GM12875 (cell line): ENCODE results near the gene FHL2.

ENCODE experiments used
- H3K4me3 ChIP-seq: one replicate; pipeline ENCODE4 v1.5.1; 2011; ENCODE audit warnings: low read depth, low read length, control low read depth
- TF ChIP-seq, protein P1 (sequence below): IDR thresholded peaks from 2 replicates; pipeline ENCODE4 v1.5.1; 2011; ENCODE audit warnings: low read depth, mild to moderate bottlenecking, control low read depth, inconsistent platforms, low read length, moderate library complexity, borderline replicate concordance; ENCODE audit not compliant: insufficient read depth

Gene FHL2

DNA sequence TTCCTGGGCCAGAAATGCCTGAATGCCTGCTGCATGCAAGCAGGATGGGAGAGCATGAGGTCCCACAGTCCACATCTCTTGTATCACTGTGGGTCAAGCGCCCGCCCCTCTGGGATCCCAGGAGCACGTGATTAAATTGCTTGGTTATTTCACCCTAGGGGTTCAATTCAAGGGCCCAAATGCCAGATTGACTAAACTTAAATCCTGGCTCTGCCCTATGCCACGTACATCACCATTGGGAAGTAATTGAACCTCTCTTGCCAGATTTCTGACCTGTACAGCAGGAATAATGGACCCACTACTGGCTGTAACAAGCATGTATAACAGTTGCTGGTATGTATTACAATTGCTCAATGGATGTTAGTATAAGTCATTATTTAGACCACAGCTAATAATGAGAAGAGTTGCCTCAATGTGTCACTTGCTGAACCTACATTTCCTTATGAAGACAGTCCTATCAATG, 19.9 kb downstream of the FHL2 start:
- TF ChIP-seq, protein P1, sequence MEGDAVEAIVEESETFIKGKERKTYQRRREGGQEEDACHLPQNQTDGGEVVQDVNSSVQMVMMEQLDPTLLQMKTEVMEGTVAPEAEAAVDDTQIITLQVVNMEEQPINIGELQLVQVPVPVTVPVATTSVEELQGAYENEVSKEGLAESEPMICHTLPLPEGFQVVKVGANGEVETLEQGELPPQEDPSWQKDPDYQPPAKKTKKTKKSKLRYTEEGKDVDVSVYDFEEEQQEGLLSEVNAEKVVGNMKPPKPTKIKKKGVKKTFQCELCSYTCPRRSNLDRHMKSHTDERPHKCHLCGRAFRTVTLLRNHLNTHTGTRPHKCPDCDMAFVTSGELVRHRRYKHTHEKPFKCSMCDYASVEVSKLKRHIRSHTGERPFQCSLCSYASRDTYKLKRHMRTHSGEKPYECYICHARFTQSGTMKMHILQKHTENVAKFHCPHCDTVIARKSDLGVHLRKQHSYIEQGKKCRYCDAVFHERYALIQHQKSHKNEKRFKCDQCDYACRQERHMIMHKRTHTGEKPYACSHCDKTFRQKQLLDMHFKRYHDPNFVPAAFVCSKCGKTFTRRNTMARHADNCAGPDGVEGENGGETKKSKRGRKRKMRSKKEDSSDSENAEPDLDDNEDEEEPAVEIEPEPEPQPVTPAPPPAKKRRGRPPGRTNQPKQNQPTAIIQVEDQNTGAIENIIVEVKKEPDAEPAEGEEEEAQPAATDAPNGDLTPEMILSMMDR: no peak
- no peak overlapping the region for H3K4me3 ChIP-seq

DNA sequence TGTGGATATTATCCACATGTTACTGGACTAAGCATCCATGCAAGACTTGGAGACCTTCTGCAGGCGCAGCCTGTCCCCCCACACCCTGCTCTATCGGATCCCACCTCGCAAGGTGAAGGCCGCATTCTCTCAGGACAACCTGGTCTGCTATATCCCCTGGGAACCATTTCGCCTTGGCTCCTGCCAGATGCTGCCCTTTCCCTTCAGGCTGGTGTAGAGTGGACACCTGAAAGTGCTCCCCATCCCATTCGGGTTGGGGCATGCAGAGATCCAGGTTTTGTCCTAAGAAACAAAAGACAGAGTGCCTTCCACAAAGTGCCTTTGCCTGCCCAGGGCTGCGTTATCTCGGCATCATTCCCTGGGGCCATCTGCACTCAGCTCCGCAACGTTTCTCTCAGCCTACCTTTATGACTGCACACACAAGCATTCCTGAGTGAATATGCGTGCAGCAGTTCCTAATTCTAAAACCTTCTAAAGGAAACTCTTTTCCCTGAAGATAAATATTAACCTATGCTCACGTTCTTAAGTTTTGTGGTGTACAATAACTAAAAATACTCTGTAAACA, 20.5 kb downstream of the FHL2 start:
- TF ChIP-seq, protein P1: no peak
- H3K4me3 ChIP-seq: no peak overlapping the region

DNA sequence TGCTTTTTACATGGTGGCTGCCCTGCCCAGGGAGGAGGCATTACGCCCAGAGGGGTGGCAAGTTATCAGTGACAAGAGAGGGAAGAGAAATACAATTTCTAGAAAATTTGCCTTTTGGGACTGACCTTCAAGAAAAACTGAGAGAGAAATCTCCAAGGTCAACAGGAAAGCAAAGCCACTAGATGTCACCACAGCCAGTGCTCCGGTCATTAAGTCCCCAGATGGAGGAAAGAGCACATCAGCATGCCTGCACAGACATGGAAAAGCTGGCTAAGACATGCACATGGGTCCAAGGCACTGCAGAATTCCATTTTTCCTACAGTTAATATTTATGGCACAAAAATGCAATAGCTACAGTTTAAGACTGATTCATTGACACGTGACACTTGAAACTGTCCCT, 21.0 kb downstream of the FHL2 start:
- TF ChIP-seq, protein P1: no peak
- H3K4me3 ChIP-seq: no peak overlapping the region

DNA sequence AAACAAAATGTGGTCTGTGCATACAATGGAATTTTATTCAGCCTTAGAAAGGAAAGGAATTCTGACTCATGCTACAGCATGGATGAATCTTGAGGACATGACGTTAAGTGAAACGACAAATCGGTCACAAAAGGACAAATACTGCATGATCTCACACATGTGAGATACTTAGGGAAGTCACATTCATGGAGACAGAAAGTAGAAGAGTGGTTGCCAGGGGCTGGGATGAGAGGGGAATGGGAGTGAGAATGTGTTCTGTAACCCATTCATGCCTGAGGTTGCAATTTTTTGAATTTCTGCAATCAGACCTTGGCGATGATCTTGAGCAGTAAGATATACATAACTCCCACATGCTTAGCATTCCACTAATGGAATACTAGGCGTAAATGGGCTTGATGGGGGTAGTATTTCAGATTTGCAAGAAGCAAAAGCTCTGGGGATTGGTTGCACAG, 22.0 kb downstream of the FHL2 start:
- no peak overlapping the region for H3K4me3 ChIP-seq
- TF ChIP-seq, protein P1: no peak

DNA sequence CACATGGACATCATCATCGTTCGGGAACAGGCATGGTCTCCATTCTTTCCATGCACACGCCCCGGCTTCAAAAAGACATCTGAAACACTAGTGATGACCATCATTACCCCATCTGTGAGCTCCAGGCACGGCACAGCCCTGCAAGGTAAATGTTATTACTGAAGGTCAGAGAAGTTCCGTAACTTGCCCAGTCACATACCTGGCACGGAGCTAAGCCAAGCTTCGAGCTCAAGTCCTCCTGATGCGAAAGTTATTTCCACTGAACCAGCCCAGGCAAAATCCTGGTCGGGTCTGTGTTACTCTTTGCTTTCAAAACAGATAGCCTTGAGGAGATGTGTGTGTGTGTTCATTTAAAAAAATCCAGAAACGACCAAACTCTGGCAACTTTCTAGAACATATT, 22.8 kb downstream of the FHL2 start:
- no peak overlapping the region for H3K4me3 ChIP-seq
- TF ChIP-seq, protein P1: no peak

DNA sequence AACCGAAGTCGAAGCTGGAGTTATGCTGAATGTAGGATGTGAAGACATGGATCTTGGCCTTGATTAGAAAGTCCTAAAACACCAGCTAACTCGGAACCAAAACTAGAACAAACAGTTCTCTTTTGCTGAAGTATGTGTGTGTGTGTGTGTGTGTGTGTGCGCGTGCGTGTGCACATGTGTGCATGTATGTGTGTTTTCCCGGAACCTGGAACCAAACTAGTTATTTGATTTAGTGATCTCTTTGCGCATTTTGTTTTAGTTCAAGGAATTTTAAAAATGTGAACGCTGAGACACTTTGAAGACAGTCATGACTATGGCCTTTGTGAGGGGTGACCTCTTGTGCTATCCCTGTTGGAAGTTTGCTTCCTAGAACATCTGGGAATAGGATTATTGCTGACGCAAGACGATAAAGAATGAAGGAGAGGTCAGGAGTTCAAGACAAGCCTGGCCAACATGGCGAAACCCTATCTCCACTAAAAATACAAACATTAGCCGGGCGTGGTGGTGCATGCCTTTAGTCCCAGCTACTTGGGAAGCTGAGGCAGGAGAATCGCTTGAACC, 23.8 kb downstream of the FHL2 start:
- H3K4me3 ChIP-seq: no peak overlapping the region
- TF ChIP-seq, protein P1: no peak

DNA sequence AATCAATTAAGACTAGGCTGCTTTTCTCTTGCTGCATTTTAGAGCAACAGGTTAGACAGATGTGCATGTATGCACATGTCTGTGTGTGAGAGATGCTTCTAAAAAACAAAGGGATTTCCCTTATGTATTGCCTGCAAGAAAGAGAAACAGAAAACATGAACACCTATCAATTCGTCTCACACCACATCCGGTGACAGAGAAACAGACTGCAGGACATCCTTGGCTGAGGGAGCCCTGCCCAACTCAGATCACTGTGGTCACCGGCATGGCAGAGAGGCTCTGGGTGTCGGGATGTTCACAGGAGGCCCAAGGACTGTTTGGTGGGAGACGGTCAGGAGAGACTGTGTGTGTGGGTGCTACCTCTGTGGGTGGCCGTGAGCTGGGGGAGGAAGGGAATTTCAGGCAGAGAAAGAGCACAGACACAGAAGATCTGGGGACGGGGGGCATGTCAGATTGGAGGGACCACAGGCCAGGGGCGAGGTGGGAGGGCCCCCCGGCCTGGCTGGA, 24.9 kb downstream of the FHL2 start:
- TF ChIP-seq, protein P1: no peak
- no peak overlapping the region for H3K4me3 ChIP-seq
